AG10803 (cell line): ENCODE data around the gene KCNQ1.

Experiments used
- DNase-seq: peaks from one replicate; pipeline ENCODE4 v3.0.0; 2010; ENCODE audit warnings: low read depth
- H3K4me3 ChIP-seq: 2 replicates; pipeline ENCODE4 v1.5.1; 2011; ENCODE audit warnings: mild to moderate bottlenecking, low read length, control low read depth
- TF ChIP-seq, protein P1 (sequence below): conservative IDR thresholded peaks from 2 replicates; pipeline ENCODE4 v1.5.1; 2011; ENCODE audit warnings: mild to moderate bottlenecking, low read length, control low read depth, inconsistent platforms

Gene KCNQ1

DNA sequence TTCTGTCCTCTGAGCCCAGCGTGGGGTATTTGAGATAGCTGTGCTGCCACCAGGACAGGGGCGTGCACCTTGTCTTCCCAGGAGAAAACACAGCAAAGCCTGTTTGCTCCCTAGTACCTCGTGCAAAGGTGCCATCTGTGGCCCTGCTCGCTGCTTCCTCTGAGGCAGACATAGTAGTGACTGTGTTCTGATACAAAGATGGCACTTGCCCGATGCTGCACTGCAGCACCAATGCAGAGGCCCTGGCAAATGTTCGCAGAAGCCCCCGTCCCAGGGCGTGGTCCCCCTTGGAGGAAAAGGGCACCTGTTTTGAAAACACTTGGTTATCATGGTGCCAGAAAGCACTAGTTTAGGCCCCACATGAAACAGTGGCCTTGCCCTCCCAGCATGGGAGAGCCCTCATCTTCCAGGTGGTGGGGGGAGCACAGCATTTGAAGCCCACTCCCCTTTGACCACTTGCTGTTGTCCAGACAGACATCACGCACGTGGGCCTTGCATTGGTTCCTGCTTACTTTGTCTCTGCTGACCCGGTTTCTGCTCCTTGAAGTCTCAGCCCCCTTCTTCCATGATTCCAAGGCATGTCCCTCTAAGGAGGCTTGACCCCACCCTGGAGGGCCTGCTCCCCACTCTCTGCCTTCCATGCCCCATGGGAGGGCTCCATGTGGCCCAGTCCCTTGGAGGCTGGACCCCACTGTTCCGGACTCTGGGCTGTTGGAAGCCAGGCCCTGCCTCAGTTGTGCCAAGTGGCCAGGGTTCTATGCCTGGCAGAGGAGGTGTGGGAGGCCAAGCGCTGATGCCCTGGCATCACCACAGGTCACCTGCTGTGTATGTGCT is 145.5 kb downstream of the KCNQ1 start:
- TF ChIP-seq, protein P1, sequence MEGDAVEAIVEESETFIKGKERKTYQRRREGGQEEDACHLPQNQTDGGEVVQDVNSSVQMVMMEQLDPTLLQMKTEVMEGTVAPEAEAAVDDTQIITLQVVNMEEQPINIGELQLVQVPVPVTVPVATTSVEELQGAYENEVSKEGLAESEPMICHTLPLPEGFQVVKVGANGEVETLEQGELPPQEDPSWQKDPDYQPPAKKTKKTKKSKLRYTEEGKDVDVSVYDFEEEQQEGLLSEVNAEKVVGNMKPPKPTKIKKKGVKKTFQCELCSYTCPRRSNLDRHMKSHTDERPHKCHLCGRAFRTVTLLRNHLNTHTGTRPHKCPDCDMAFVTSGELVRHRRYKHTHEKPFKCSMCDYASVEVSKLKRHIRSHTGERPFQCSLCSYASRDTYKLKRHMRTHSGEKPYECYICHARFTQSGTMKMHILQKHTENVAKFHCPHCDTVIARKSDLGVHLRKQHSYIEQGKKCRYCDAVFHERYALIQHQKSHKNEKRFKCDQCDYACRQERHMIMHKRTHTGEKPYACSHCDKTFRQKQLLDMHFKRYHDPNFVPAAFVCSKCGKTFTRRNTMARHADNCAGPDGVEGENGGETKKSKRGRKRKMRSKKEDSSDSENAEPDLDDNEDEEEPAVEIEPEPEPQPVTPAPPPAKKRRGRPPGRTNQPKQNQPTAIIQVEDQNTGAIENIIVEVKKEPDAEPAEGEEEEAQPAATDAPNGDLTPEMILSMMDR, result no peak
- H3K4me3 ChIP-seq, result no peak overlapping the region
- no peak for DNase-seq

DNA sequence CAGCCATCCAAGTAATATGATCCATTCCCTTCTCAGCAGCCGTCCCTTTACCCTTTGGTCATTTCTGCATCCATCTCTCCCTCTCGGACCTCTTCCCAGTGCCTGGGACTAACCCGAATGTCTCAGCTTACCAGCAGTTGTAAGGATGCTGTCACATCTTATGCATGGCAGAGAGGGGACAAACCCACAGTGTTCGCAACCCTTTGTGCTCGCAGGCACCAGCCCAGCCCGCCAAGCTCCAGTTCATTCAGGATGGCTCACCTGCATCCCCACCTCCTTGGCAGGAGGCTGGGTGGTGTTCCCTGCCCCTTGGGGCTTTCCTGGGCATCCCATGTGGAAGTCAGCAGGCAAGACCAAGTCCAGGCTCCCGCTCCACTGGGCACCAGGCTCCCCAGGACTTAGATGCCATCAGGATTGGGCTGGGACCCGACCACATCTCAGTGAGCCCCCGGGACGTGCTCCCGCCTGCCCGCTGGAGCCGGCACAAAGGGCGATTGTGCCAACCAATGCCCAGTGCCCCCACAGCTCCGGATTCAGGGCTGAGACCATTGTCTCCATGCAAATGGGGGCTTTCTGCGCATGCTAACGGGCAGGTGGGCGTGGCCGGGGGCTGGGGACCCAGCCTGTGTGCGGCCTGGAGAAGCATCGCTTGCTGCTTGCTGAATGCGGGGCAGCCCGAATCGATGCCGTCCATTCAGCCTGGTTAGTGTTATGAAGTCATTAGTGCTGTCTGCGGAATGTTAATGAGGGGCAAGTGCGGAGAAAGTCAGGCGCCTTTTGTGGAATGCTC is 146.4 kb downstream of the KCNQ1 start:
- no peak overlapping the region for H3K4me3 ChIP-seq
- DNase-seq, result no peak
- TF ChIP-seq, protein P1, result no peak

DNA sequence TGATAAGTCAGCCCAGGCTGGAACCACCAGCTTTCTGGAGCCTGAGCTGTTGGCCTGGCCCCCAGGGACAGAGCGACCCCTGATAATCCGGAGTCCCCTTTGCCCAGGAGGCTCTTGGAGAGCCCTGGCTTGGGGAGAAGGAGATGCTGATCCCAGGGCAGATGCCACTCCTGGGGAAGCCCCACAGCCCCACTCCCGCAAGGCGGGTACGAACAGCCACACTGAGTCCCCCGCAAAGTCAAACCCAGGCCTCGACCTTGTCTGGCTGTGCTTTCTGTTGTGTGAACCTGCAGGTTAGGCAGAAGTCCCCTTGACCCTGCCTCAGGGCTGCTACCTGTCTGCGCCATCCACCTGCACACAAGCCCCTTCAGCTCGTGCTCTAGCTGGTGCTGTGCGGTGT is 147.0 kb downstream of the KCNQ1 start:
- TF ChIP-seq, protein P1, result no peak
- no peak overlapping the region for H3K4me3 ChIP-seq
- no peak for DNase-seq

DNA sequence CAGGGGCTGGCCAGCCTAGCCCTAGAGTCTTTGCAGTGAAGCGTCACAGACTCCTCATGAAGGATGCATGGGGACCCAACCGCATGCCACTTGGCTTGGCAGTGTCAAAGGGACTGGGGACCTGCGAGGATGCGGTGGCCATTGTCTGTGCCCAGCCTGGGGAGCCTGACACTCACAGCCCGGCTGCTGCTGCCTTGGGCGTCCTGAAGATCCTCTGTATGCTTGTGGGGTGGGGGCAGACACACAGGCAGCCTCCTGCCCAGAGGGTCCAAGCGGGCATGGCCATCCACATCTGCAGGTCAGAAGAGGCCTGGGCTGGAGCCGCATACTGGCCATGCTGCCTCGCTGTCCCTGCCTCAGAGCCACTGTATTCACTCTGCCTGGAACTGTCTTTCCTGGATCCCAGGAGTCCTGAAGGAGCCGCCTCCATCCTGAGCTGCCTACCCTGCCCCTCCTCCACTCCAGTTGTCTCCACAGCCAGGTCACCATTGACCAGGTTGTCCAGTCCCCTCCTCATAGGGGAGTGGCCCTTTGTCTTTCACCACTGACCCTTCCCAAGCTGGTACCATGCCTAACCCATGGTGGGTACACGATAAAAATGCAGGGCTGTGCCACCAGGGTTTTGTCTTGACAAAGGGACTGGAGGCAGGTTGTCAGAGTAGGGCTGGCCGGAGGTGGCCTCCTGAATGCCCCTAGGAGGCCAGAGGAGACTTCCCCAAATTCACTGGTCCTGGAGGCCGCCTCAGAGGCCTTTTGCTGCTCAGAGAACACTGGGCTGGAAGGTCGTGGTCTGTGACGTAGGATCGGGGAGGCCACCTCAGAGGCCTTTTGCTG is 148.0 kb downstream of the KCNQ1 start:
- H3K4me3 ChIP-seq, result no peak overlapping the region
- no peak for DNase-seq
- TF ChIP-seq, protein P1, result no peak

DNA sequence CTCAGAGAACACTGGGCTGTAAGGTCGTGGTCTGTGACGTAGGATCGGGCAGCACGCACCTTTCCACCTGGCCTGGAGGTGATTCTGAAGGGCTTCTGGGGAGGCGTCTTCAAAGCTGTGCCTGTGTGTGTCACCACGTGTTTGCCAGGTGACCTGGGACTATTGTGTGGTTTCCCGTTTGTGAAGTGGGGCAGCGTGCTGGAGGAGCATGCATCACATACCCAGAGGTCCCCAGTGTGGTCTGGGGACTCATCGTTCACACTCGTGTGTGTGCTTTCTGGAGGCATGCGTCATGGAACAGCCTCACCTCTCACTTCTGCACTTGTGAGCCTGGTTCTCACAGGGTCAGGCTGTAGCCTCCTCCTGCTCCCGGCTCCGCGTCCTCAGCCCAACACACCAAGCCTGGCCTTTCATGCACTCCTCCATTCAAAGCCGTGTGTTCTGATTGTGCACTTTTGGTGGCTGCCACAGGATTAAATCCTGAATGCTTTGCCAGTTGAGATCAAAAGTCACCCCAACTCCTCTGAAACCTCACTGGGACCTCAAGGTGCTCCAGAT is 148.7 kb downstream of the KCNQ1 start:
- no peak for DNase-seq
- no peak overlapping the region for H3K4me3 ChIP-seq
- TF ChIP-seq, protein P1, result no peak

DNA sequence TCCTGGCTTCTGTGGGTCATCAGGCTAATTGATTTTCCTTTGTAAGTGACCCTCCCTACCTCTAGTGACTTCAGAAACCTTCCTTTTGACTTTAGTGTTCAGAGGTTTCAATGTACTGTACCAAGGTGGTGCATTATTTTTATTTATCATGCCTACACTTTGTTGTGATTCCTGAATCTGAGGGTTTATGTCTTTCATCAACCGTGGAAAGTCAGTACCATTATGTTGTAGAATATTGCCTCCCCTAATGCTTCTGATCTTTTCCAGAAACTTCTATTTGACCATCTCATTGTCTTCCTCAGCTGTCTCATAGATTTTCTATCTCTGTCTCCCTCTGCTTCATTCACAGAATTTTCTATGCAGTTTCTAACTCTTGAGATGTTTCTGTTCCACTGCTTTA is 149.5 kb downstream of the KCNQ1 start:
- no peak overlapping the region for H3K4me3 ChIP-seq
- DNase-seq, result no peak
- TF ChIP-seq, protein P1, result no peak
